Suprapubic skin (tissue), 4 donors: ENCODE results near the gene AJAP1.

ENCODE experiments used
- POLR2A ChIP-seq, 2 donors: fragments of 450-650 bp; IDR thresholded peaks; one replicate each; pipeline ENCODE4 v1.6.1; 2017; ENCODE audit warnings: antibody characterized with exemption in 2 of 2, mild to moderate bottlenecking in 2 of 2, moderate library complexity in 2 of 2
- POLR2AphosphoS5 ChIP-seq, 3 donors: sonication (generic); formaldehyde crosslinking; IDR thresholded peaks; one replicate each; pipeline ENCODE4 v1.6.1; 2017; ENCODE audit warnings: antibody characterized with exemption in 3 of 3
- TF ChIP-seq, protein P1 (sequence below), 2 donors: fragments of 200-600 bp in 1 of 2; fragments of 450-650 bp in 1 of 2; sonication (generic) in 1 of 2; IDR thresholded peaks; one replicate each; pipeline ENCODE4 v1.5.1; 2016 to 2019; ENCODE audit warnings: antibody characterized with exemption in 2 of 2, mild to moderate bottlenecking in 1 of 2, moderate library complexity in 1 of 2

DNA sequence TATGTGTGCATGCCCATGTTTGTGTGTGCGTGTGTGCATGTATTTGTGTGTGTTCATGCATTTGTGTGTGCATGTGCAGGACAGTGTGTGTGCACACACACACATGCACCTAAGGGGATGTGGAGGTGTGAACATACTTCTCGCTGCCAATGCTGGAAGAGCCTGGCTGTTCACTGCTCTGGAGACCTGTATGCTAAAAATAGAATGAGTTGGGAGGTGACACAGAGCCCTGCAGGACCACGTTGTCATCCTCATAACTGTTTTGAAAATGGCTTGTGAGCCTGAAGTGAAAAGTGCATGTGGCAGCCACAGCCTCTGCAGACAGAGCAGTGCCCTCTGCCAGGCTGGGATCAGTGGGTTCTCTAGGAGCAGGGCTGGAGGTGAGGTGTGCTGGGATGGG, 95.8 kb downstream of the AJAP1 start:
- TF ChIP-seq, protein P1, sequence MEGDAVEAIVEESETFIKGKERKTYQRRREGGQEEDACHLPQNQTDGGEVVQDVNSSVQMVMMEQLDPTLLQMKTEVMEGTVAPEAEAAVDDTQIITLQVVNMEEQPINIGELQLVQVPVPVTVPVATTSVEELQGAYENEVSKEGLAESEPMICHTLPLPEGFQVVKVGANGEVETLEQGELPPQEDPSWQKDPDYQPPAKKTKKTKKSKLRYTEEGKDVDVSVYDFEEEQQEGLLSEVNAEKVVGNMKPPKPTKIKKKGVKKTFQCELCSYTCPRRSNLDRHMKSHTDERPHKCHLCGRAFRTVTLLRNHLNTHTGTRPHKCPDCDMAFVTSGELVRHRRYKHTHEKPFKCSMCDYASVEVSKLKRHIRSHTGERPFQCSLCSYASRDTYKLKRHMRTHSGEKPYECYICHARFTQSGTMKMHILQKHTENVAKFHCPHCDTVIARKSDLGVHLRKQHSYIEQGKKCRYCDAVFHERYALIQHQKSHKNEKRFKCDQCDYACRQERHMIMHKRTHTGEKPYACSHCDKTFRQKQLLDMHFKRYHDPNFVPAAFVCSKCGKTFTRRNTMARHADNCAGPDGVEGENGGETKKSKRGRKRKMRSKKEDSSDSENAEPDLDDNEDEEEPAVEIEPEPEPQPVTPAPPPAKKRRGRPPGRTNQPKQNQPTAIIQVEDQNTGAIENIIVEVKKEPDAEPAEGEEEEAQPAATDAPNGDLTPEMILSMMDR (IDR thresholded peaks at IDR 0.05) = no peak
- TF ChIP-seq POLR2A (IDR thresholded peaks at IDR 0.05) = no peak
- no peak for TF ChIP-seq POLR2AphosphoS5 (IDR thresholded peaks at IDR 0.05)
